ENCODE measurements around the gene ELAVL4. TPM values are rescaled to one million over a fixed set of nuclear protein-coding genes. Genes with fewer than 3 reads are reported as not detected.

Gene ELAVL4
- total RNA-seq, 1 experiment from 2014 or later, result not detected

DNA sequence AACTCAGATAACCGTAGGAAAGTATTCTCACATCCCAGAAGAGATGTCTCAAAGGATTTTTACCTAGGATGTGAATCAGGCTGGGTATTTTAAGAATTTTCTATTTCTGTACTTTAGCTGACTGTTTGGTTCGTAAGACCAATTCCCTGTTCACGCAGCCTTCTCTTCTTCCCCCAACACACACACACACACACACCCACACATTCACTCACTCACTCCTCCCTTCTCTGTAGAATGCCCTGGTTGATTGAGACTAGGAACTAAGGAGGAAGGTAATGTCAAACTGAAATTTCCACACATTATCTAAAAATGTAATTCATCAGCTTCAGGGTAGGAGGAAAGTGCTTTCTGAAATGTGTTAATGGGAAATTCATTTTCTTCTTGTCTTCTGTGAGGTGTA is 43.5 kb downstream of the ELAVL4 start:
- TF ChIP-seq, protein P1, sequence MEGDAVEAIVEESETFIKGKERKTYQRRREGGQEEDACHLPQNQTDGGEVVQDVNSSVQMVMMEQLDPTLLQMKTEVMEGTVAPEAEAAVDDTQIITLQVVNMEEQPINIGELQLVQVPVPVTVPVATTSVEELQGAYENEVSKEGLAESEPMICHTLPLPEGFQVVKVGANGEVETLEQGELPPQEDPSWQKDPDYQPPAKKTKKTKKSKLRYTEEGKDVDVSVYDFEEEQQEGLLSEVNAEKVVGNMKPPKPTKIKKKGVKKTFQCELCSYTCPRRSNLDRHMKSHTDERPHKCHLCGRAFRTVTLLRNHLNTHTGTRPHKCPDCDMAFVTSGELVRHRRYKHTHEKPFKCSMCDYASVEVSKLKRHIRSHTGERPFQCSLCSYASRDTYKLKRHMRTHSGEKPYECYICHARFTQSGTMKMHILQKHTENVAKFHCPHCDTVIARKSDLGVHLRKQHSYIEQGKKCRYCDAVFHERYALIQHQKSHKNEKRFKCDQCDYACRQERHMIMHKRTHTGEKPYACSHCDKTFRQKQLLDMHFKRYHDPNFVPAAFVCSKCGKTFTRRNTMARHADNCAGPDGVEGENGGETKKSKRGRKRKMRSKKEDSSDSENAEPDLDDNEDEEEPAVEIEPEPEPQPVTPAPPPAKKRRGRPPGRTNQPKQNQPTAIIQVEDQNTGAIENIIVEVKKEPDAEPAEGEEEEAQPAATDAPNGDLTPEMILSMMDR (conservative IDR thresholded peaks at IDR 0.05; ENCODE audit: low read depth, low read length), result no peak
- TF ChIP-seq EZH2 (IDR thresholded peaks at IDR 0.05; ENCODE audit: borderline replicate concordance, low read depth, low read length, poor library complexity, severe bottlenecking), result no peak
- Histone ChIP-seq H3K9me3 (ENCODE audit: low read depth, low read length, poor library complexity, severe bottlenecking) (no peaks in the 10 kb centered on the region), H3K4me1 (ENCODE audit: insufficient read depth, low read length, poor library complexity, severe bottlenecking) (no peaks in the 10 kb centered on the region), H3K4me3 (ENCODE audit: low read depth, low read length, poor library complexity, severe bottlenecking) (no peak overlapping the region), H3K27me3 (replicated peaks; ENCODE audit: insufficient read depth, low read depth, low read length, poor library complexity) (peaks cover 24% of the 10 kb centered on the region), H3K36me3 (ENCODE audit: insufficient read depth, low read length, poor library complexity, severe bottlenecking) (no peaks in the 10 kb centered on the region), H3K27ac (ENCODE audit: low read depth, low read length, poor library complexity, severe bottlenecking) (no peak overlapping the region)
- ChIA-PET POLR2A (ENCODE audit: low non-redundant PET) (no interaction called here), CTCF (no interaction called here)
- BruUV-seq (replicated peaks), result no TSS peak
- intact Hi-C loops (cut with micrococcal nuclease; ENCODE audit: unreplicated experiment), result no loop called here
- no peak for DNase-seq (ENCODE audit: low spot score)

DNA sequence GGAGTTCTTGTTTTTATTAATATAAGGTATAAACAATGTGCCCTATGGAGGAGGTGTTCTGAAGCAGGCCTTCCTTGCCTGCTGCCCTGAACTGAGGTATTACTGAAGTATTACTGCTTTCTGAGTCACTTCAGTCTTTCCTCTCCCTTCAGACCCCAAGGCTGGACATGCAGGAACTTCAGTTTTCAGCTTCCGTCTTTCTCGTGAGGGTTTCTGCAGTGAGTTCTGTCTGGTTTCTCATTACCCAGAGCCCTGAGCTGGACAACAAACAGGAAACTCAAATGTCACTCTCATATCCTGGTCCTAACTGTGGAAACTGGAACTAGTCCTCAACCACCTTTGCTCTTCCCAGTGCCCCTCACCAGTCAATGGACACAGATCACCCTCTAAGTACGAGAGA is 46.8 kb downstream of the ELAVL4 start:
- H3K4me3 ChIP-seq (ENCODE audit: low read depth, low read length, poor library complexity, severe bottlenecking), result no peak overlapping the region
- peaks cover 19% of the 10 kb centered on the region for H3K27me3 ChIP-seq (replicated peaks; ENCODE audit: insufficient read depth, low read depth, low read length, poor library complexity)
- no peaks in the 10 kb centered on the region for H3K4me1 ChIP-seq (ENCODE audit: insufficient read depth, low read length, poor library complexity, severe bottlenecking)
- POLR2A ChIA-PET (ENCODE audit: low non-redundant PET), result interaction anchor here (0.5 kb wide), 1 partner anchor 153 kb away, joined by 3 read pairs; no protein-coding TSS in a partner anchor
- TF ChIP-seq, protein P1 (conservative IDR thresholded peaks at IDR 0.05; ENCODE audit: low read depth, low read length), result no peak
- TF ChIP-seq EZH2 (IDR thresholded peaks at IDR 0.05; ENCODE audit: borderline replicate concordance, low read depth, low read length, poor library complexity, severe bottlenecking), result no peak
- CTCF ChIA-PET, result no interaction called here
- DNase-seq (ENCODE audit: low spot score), result no peak
- intact Hi-C loops (cut with micrococcal nuclease; ENCODE audit: unreplicated experiment), result no loop called here
- no peak overlapping the region for H3K27ac ChIP-seq (ENCODE audit: low read depth, low read length, poor library complexity, severe bottlenecking)
- H3K36me3 ChIP-seq (ENCODE audit: insufficient read depth, low read length, poor library complexity, severe bottlenecking), result no peaks in the 10 kb centered on the region
- BruUV-seq (replicated peaks), result no TSS peak
- H3K9me3 ChIP-seq (ENCODE audit: low read depth, low read length, poor library complexity, severe bottlenecking), result no peaks in the 10 kb centered on the region

DNA sequence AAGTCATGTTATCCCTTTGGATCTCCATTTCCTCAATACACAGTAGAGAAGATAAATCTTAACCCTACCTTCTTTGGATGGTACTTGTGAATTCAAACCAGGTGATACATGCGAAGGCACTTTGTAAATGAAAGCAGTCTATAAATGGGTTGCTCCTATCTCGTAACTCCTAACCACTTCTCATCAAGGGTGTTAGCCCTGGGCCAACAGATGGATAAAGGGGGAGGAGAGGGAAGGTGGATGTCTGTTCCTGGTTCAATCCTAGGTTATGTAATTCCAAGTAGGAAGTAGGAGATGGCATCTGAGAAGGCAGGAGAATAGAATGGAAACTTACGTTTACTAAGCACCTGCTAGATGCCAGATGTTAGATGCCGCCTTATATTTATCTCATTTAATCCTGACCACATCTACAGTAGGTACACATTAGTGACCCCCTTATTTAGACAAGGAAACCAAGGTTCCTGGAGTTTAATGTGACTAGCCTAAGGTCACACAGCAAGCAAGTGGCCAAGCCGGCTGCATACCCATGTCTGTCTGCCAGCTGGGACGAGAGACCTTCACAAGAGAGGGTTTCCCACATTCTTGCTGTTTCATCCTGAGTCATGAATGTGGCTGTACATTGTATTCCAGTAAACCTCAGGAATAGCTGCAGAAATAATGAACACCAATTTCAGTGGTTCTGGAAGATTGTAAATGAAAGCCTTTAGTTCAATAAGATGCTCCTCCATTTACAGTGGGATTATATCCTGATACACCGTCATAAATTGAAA is 47.7 kb downstream of the ELAVL4 start:
- ChIA-PET POLR2A (ENCODE audit: low non-redundant PET) (no interaction called here), CTCF (no interaction called here)
- no peaks in the 10 kb centered on the region for H3K36me3 ChIP-seq (ENCODE audit: insufficient read depth, low read length, poor library complexity, severe bottlenecking)
- H3K9me3 ChIP-seq (ENCODE audit: low read depth, low read length, poor library complexity, severe bottlenecking), result no peaks in the 10 kb centered on the region
- H3K4me1 ChIP-seq (ENCODE audit: insufficient read depth, low read length, poor library complexity, severe bottlenecking), result no peaks in the 10 kb centered on the region
- no peak for DNase-seq (ENCODE audit: low spot score)
- no peak overlapping the region for H3K4me3 ChIP-seq (ENCODE audit: low read depth, low read length, poor library complexity, severe bottlenecking)
- intact Hi-C loops (cut with micrococcal nuclease; ENCODE audit: unreplicated experiment), result no loop called here
- peaks cover 11% of the 10 kb centered on the region for H3K27me3 ChIP-seq (replicated peaks; ENCODE audit: insufficient read depth, low read depth, low read length, poor library complexity)
- BruUV-seq (replicated peaks), result no TSS peak
- no peak overlapping the region for H3K27ac ChIP-seq (ENCODE audit: low read depth, low read length, poor library complexity, severe bottlenecking)
- TF ChIP-seq, protein P1 (conservative IDR thresholded peaks at IDR 0.05; ENCODE audit: low read depth, low read length), result no peak
- no peak for TF ChIP-seq EZH2 (IDR thresholded peaks at IDR 0.05; ENCODE audit: borderline replicate concordance, low read depth, low read length, poor library complexity, severe bottlenecking)

Data from A673 (cell line).